IMR-90 (cell line): ENCODE data around the gene DCC. TPM values are rescaled to one million over a fixed set of nuclear protein-coding genes. Genes with fewer than 3 reads are reported as not detected.

Source experiments
- ATAC-seq: fragments of 200-7000 bp; cut with Tn5 transposase; 2 replicates; pipeline ENCODE4 v1.9.1; 2020; ENCODE audit warnings: low read depth, mild to moderate bottlenecking, moderate library complexity
- BruUV-seq: library from RNA; stranded (reverse); fragments of 400-500 nt; replicated peaks from 2 replicates; lab custom pipeline; 2021; lab: Mats Ljungman, UMichigan
- CTCF ChIA-PET: fragments of 300-600 bp; formaldehyde crosslinking; extraction: SDS; loops from one replicate; lab custom pipeline; 2021; ENCODE audit warnings: antibody characterized with exemption; lab: Yijun Ruan, JAX
- POLR2A ChIA-PET: fragments of 300-600 bp; sonication (Branson Sonifier 250); formaldehyde crosslinking; loops from one replicate; lab custom pipeline; 2022; ENCODE audit warnings: antibody characterized with exemption; ENCODE audit not compliant: unreplicated experiment; lab: Charles Lee
- DNase-seq: peaks from one replicate; pipeline ENCODE4 v3.0.0; 2013
- H2AFZ ChIP-seq: replicated peaks from 2 replicates; pipeline ENCODE3; 2013; ENCODE audit warnings: low read length, mild to moderate bottlenecking; ENCODE audit not compliant: poor library complexity
- H2AK5ac ChIP-seq: 2 replicates; pipeline ENCODE4 v1.6.1; 2013; ENCODE audit warnings: low read depth, low read length, inconsistent platforms
- H2AK9ac ChIP-seq: replicated peaks from 2 replicates; pipeline ENCODE3; 2013; ENCODE audit warnings: mild to moderate bottlenecking, low read depth, low read length, moderate library complexity; ENCODE audit not compliant: poor library complexity
- H2BK120ac ChIP-seq: 2 replicates; pipeline ENCODE4 v1.6.1; 2013; ENCODE audit warnings: low read depth, low read length, inconsistent platforms
- H2BK15ac ChIP-seq: 3 replicates; pipeline ENCODE4 v1.6.1; 2013; ENCODE audit warnings: low read depth, low read length, inconsistent platforms
- H2BK20ac ChIP-seq: 2 replicates; pipeline ENCODE4 v1.6.1; 2013; ENCODE audit warnings: low read depth, mild to moderate bottlenecking, inconsistent platforms, low read length, moderate library complexity
- H2BK5ac ChIP-seq: 2 replicates; pipeline ENCODE4 v1.6.1; 2013; ENCODE audit warnings: mild to moderate bottlenecking, low read depth, low read length, inconsistent platforms; ENCODE audit not compliant: poor library complexity, severe bottlenecking
- H3K14ac ChIP-seq: replicated peaks from 2 replicates; pipeline ENCODE4 v1.6.1; 2013; ENCODE audit warnings: low read depth, low read length, inconsistent platforms
- H3K18ac ChIP-seq: 2 replicates; pipeline ENCODE4 v1.6.1; 2013; ENCODE audit warnings: low read depth, low read length, control low read depth
- H3K23ac ChIP-seq: 2 replicates; pipeline ENCODE4 v1.6.1; 2013; ENCODE audit warnings: low read depth, low read length, inconsistent platforms
- H3K27ac ChIP-seq: 2 replicates; pipeline ENCODE4 v1.5.1; 2013; ENCODE audit warnings: mild to moderate bottlenecking, control low read depth, low read length; ENCODE audit not compliant: insufficient read depth
- H3K27me3 ChIP-seq: 2 replicates; pipeline ENCODE4 v1.6.1; 2013; ENCODE audit warnings: low read length; ENCODE audit not compliant: control insufficient read depth, insufficient read depth
- H3K36me3 ChIP-seq: 2 replicates; pipeline ENCODE4 v1.6.1; 2013; ENCODE audit warnings: low read length, mixed read lengths; ENCODE audit not compliant: control insufficient read depth, insufficient read depth
- H3K4ac ChIP-seq: 2 replicates; pipeline ENCODE4 v1.6.1; 2013; ENCODE audit warnings: low read depth, low read length, inconsistent platforms
- H3K4me1 ChIP-seq: 2 replicates; pipeline ENCODE4 v1.6.1; 2013; ENCODE audit warnings: low read length, mixed read lengths; ENCODE audit not compliant: control insufficient read depth, insufficient read depth
- H3K4me2 ChIP-seq: 2 replicates; pipeline ENCODE4 v1.6.1; 2013; ENCODE audit warnings: low read depth, mild to moderate bottlenecking, control low read depth, low read length, moderate library complexity
- H3K4me3 ChIP-seq: 2 replicates; pipeline ENCODE4 v1.5.1; 2013; ENCODE audit warnings: low read depth, mild to moderate bottlenecking, control low read depth, low read length, moderate library complexity; ENCODE audit not compliant: insufficient read depth
- H3K56ac ChIP-seq: 2 replicates; pipeline ENCODE4 v1.6.1; 2013; ENCODE audit warnings: low read length, inconsistent platforms; ENCODE audit not compliant: insufficient read depth; ENCODE audit errors: extremely low read depth
- H3K79me1 ChIP-seq, 2 experiments: 2 replicates each; pipeline ENCODE4 v1.6.1; 2013; ENCODE audit warnings: low read length in 2 of 2, inconsistent platforms in 1 of 2, low read depth in 1 of 2
- H3K9ac ChIP-seq: 2 replicates; pipeline ENCODE4 v1.6.1; 2013; ENCODE audit warnings: low read depth, low read length, control low read depth
- H3K9me1 ChIP-seq: 2 replicates; pipeline ENCODE4 v1.6.1; 2013; ENCODE audit warnings: low read length, inconsistent platforms; ENCODE audit not compliant: insufficient read depth
- H3K9me3 ChIP-seq: 2 replicates; pipeline ENCODE4 v1.6.1; 2013; ENCODE audit warnings: low read length; ENCODE audit not compliant: control insufficient read depth, insufficient read depth
- H4K20me1 ChIP-seq: 2 replicates; pipeline ENCODE4 v1.6.1; 2013; ENCODE audit warnings: low read length, inconsistent platforms; ENCODE audit not compliant: insufficient read depth
- H4K5ac ChIP-seq: 2 replicates; pipeline ENCODE4 v1.6.1; 2013; ENCODE audit warnings: mild to moderate bottlenecking, low read depth, low read length, control low read depth
- H4K8ac ChIP-seq, 2 experiments: 2 replicates each; pipeline ENCODE4 v1.6.1; 2013; ENCODE audit warnings: low read depth in 2 of 2, low read length in 2 of 2, control low read depth in 1 of 2, inconsistent platforms in 1 of 2
- H4K91ac ChIP-seq: 2 replicates; pipeline ENCODE4 v1.6.1; 2013; ENCODE audit warnings: low read depth, low read length, inconsistent platforms; ENCODE audit not compliant: insufficient read depth
- BHLHE40 ChIP-seq: fragments of 150-350 bp; IDR thresholded peaks from 2 replicates; pipeline ENCODE4 v1.6.1; 2016; ENCODE audit warnings: mild to moderate bottlenecking, low read depth, low read length
- CEBPB ChIP-seq: IDR thresholded peaks from 2 replicates; pipeline ENCODE4 v1.6.1; 2012; ENCODE audit warnings: low read depth, low read length, improper control_type of control experiment
- CHD1 ChIP-seq: IDR thresholded peaks from 2 replicates; pipeline ENCODE4 v1.6.1; 2012; ENCODE audit warnings: low read depth, low read length, improper control_type of control experiment
- FOS ChIP-seq: fragments of 150-350 bp; IDR thresholded peaks from 2 replicates; pipeline ENCODE4 v1.6.1; 2016; ENCODE audit warnings: low read depth, low read length
- MAFK ChIP-seq: IDR thresholded peaks from 2 replicates; pipeline ENCODE4 v1.6.1; 2012; ENCODE audit warnings: low read depth, low read length, improper control_type of control experiment
- MXI1 ChIP-seq: IDR thresholded peaks from 2 replicates; pipeline ENCODE4 v1.6.1; 2012; ENCODE audit warnings: low read depth, mild to moderate bottlenecking, low read length, moderate library complexity, borderline replicate concordance
- NFE2L2 ChIP-seq: fragments of 150-350 bp; IDR thresholded peaks from 2 replicates; pipeline ENCODE4 v1.6.1; 2016; ENCODE audit warnings: low read depth, mild to moderate bottlenecking, low read length
- POLR2A ChIP-seq: IDR thresholded peaks from 2 replicates; pipeline ENCODE4 v1.6.1; 2012; ENCODE audit warnings: mild to moderate bottlenecking, low read depth, low read length
- RAD21 ChIP-seq: IDR thresholded peaks from 2 replicates; pipeline ENCODE4 v1.6.1; 2012; ENCODE audit warnings: low read length, improper control_type of control experiment
- RCOR1 ChIP-seq: IDR thresholded peaks from 2 replicates; pipeline ENCODE4 v1.6.1; 2012; ENCODE audit warnings: mild to moderate bottlenecking, low read length, improper control_type of control experiment; ENCODE audit not compliant: insufficient replicate concordance
- RFX5 ChIP-seq: IDR thresholded peaks from 2 replicates; pipeline ENCODE4 v1.8.0; 2012; ENCODE audit warnings: low read depth, mild to moderate bottlenecking, low read length, moderate library complexity
- SMC3 ChIP-seq: fragments of 150-350 bp; IDR thresholded peaks from 2 replicates; pipeline ENCODE4 v1.6.1; 2016; ENCODE audit warnings: low read depth, mild to moderate bottlenecking, antibody characterized with exemption, low read length, moderate library complexity
- WGBS, 2 experiments: methylation state at CpG; one replicate each; pipeline versions ENCODE4 v1.1.5 to v1.1.7; 2013; ENCODE audit warnings: missing lambda C conversion rate in 2 of 2; ENCODE audit not compliant: insufficient read length in 1 of 2; ENCODE audit errors: extremely low coverage in 2 of 2; 5-methylcytosine and 5-hydroxymethylcytosine counted together
- dilution Hi-C: fragments of 300-500 bp; cut with HindIII; formaldehyde crosslinking; loops from one replicate; pipeline ENCODE4 v1.14.3; 2018; ENCODE audit warnings: low sequenced_read_pairs; ENCODE audit not compliant: unreplicated experiment
- in situ Hi-C: fragments of 300-500 bp; cut with MboI; formaldehyde crosslinking; loops from 3 replicates; pipeline ENCODE4 v1.14.3; 2019; ENCODE audit warnings: low sequenced_read_pairs, inconsistent platforms, mixed read lengths
- intact Hi-C: fragments of 100-400 bp; cut with micrococcal nuclease; formaldehyde crosslinking; loops from 2 replicates; pipeline ENCODE4 v1.10.0; 2022
- polyA plus RNA-seq, 3 experiments: library from polyadenylated mRNA; depleted of rRNA; stranded (reverse); fragments of >200 nt; gene quantifications; 2 replicates each; pipeline ENCODE4 v1.2.3, GENCODE V29; 2012; ENCODE audit warnings: low replicate concordance in 1 of 3
- total RNA-seq: library from RNA; depleted of rRNA; stranded (reverse); fragments of >200 nt; gene quantifications from 2 replicates; pipeline ENCODE4 v1.2.3, GENCODE V29; 2012
- TF ChIP-seq, protein P1 (sequence below): fragments of 150-350 bp; IDR thresholded peaks from 2 replicates; pipeline ENCODE4 v1.6.1; 2017; ENCODE audit warnings: mild to moderate bottlenecking, antibody characterized with exemption, low read length, low read depth
- TF ChIP-seq, protein P2 (sequence below): fragments of 150-350 bp; IDR thresholded peaks from 2 replicates; pipeline ENCODE4 v1.6.1; 2016; ENCODE audit warnings: low read depth, mild to moderate bottlenecking, low read length, moderate library complexity, borderline replicate concordance
- TF ChIP-seq, protein P3 (sequence below): conservative IDR thresholded peaks from 2 replicates; pipeline ENCODE4 v1.5.1; 2012; ENCODE audit warnings: mild to moderate bottlenecking, low read depth, low read length, improper control_type of control experiment

Gene DCC
- total and polyA plus RNA-seq, 2 of the 4 experiments (the other 2 are of a cell fraction) = 0.31 to 0.54 TPM

DNA sequence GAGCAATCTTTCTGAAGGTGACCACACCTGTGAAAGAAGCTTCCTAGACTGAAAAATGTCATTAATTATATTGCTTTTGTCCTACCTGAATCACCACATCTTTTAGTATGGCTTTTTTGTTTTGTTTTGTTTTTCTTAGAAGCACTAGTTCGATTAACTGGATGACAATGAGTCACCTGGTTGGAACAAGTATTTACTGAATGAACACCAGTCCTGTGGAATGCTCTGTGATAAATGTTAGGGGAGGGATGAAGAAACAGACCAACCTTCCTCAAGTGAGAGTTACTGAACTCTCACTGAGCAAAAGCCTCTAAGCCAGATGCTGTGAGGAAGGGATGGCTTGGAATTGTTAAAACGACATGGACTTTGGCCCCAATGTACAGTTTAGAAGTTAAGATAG, 26.8 kb upstream of the DCC start:
- in situ Hi-C loops (no loop called here), intact Hi-C loops (no loop called here), dilution Hi-C loops (no loop called here)
- H3K27ac ChIP-seq = no peak overlapping the region
- no peak overlapping the region for H2BK120ac ChIP-seq
- no peak overlapping the region for H2BK5ac ChIP-seq
- H3K14ac ChIP-seq = no peak overlapping the region
- no CpG with 5 or more reads among the region's 2 CpGs for WGBS, 2 experiments
- no peak overlapping the region for H3K4me3 ChIP-seq
- ATAC-seq (no peak), DNase-seq (no peak)
- no peak overlapping the region for H2BK20ac ChIP-seq
- H3K23ac ChIP-seq = no peak overlapping the region
- H4K20me1 ChIP-seq = no peaks in the 10 kb centered on the region
- no peak overlapping the region for H2AK9ac ChIP-seq
- H3K9me1 ChIP-seq = no peaks in the 10 kb centered on the region
- peaks cover 5% of the 10 kb centered on the region; the same call in 1 of the 2 replicates for H3K9me3 ChIP-seq
- no peak overlapping the region for H3K56ac ChIP-seq
- H3K4me2 ChIP-seq = no peak overlapping the region
- H3K18ac ChIP-seq = no peak overlapping the region
- POLR2A ChIA-PET = no interaction called here
- no peak overlapping the region for H3K4ac ChIP-seq
- H2BK15ac ChIP-seq = no peak overlapping the region
- no peak overlapping the region for H2AK5ac ChIP-seq
- H3K9ac ChIP-seq = no peak overlapping the region
- no peak overlapping the region for H4K91ac ChIP-seq
- H3K79me1 ChIP-seq = no peaks in the 10 kb centered on the region
- no peaks in the 10 kb centered on the region for H3K36me3 ChIP-seq
- no peak overlapping the region for H4K5ac ChIP-seq
- H3K27me3 ChIP-seq = no peaks in the 10 kb centered on the region
- TF ChIP-seq POLR2A (no peak), RFX5 (no peak), MAFK (no peak), SMC3 (no peak), BHLHE40 (no peak), NFE2L2 (no peak), MXI1 (no peak), RCOR1 (no peak), RAD21 (no peak), FOS (no peak), CHD1 (no peak), CEBPB (no peak)
- TF ChIP-seq, protein P1, sequence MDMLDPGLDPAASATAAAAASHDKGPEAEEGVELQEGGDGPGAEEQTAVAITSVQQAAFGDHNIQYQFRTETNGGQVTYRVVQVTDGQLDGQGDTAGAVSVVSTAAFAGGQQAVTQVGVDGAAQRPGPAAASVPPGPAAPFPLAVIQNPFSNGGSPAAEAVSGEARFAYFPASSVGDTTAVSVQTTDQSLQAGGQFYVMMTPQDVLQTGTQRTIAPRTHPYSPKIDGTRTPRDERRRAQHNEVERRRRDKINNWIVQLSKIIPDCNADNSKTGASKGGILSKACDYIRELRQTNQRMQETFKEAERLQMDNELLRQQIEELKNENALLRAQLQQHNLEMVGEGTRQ = no peak
- TF ChIP-seq, protein P2, sequence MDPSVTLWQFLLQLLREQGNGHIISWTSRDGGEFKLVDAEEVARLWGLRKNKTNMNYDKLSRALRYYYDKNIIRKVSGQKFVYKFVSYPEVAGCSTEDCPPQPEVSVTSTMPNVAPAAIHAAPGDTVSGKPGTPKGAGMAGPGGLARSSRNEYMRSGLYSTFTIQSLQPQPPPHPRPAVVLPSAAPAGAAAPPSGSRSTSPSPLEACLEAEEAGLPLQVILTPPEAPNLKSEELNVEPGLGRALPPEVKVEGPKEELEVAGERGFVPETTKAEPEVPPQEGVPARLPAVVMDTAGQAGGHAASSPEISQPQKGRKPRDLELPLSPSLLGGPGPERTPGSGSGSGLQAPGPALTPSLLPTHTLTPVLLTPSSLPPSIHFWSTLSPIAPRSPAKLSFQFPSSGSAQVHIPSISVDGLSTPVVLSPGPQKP = no peak
- TF ChIP-seq, protein P3, sequence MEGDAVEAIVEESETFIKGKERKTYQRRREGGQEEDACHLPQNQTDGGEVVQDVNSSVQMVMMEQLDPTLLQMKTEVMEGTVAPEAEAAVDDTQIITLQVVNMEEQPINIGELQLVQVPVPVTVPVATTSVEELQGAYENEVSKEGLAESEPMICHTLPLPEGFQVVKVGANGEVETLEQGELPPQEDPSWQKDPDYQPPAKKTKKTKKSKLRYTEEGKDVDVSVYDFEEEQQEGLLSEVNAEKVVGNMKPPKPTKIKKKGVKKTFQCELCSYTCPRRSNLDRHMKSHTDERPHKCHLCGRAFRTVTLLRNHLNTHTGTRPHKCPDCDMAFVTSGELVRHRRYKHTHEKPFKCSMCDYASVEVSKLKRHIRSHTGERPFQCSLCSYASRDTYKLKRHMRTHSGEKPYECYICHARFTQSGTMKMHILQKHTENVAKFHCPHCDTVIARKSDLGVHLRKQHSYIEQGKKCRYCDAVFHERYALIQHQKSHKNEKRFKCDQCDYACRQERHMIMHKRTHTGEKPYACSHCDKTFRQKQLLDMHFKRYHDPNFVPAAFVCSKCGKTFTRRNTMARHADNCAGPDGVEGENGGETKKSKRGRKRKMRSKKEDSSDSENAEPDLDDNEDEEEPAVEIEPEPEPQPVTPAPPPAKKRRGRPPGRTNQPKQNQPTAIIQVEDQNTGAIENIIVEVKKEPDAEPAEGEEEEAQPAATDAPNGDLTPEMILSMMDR = no peak
- CTCF ChIA-PET = no interaction called here
- no peaks in the 10 kb centered on the region for H3K4me1 ChIP-seq
- BruUV-seq = no TSS peak
- H4K8ac ChIP-seq = no peak overlapping the region
- no peak overlapping the region for H2AFZ ChIP-seq
